ENCODE data around the gene HEXIM1. TPM values are rescaled to one million over a fixed set of nuclear protein-coding genes. Genes with fewer than 3 reads are reported as not detected.

Gene HEXIM1
- total and polyA plus RNA-seq, 5 donors from 2014 or later, result 5.9 to 88.0 (median 6.1) TPM

DNA sequence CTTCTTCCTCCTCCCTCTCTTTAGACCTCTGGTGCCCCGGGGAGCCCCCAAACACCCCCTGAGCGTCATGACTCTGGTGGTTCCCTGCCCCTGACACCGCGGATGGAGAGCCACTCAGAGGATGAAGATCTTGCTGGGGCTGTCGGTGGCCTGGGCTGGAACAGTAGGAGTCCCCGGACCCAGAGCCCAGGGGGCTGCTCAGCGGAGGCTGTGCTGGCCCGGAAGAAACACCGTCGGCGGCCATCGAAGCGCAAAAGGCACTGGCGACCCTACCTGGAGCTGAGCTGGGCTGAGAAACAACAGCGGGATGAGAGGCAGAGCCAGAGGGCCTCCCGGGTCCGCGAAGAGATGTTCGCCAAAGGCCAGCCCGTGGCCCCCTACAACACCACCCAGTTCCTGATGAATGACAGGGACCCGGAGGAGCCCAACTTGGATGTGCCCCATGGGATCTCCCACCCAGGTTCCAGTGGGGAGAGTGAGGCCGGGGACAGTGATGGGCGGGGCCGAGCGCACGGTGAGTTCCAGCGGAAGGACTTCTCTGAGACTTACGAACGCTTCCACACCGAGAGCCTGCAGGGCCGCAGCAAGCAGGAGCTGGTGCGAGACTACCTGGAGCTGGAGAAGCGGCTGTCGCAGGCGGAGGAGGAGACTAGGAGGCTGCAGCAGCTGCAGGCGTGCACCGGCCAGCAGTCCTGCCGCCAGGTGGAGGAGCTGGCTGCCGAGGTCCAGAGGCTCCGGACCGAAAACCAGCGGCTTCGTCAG is 20.9 kb downstream of the HEXIM1 start:
- Histone ChIP-seq H3K27me3 (ENCODE audit: control insufficient read depth, insufficient read depth, low read length) (no peaks in the 10 kb centered on the region), H3K36me3 (ENCODE audit: control insufficient read depth, insufficient read depth, low read length) (no peaks in the 10 kb centered on the region), H3K4me1 (ENCODE audit: control insufficient read depth, insufficient read depth, low read length, poor library complexity, severe bottlenecking) (peaks cover 19% of the 10 kb centered on the region), H3K4me3 (ENCODE audit: low read depth, low read length) (no peak overlapping the region), H3K9me3 (ENCODE audit: control insufficient read depth in 2 of 2, low read length in 2 of 2) (no peaks in the 10 kb centered on the region), H3K27ac (ENCODE audit: insufficient read depth, low read length, poor library complexity, severe bottlenecking) (no peak overlapping the region)
- Mint-ChIP-seq H3K36me3 (no peaks in the 10 kb centered on the region), H3K4me1 (peaks cover 0 to 28% (median 11%) of the 10 kb centered on the region in 4 donors), H3K4me3 (no peak overlapping the region), H3K27ac (no peak overlapping the region), H3K9me3 (no peaks in the 10 kb centered on the region), H3K27me3 (no peaks in the 10 kb centered on the region)
- DNase-seq (no peak), ATAC-seq (ENCODE audit: low read depth in 2 of 2) (no peak)

DNA sequence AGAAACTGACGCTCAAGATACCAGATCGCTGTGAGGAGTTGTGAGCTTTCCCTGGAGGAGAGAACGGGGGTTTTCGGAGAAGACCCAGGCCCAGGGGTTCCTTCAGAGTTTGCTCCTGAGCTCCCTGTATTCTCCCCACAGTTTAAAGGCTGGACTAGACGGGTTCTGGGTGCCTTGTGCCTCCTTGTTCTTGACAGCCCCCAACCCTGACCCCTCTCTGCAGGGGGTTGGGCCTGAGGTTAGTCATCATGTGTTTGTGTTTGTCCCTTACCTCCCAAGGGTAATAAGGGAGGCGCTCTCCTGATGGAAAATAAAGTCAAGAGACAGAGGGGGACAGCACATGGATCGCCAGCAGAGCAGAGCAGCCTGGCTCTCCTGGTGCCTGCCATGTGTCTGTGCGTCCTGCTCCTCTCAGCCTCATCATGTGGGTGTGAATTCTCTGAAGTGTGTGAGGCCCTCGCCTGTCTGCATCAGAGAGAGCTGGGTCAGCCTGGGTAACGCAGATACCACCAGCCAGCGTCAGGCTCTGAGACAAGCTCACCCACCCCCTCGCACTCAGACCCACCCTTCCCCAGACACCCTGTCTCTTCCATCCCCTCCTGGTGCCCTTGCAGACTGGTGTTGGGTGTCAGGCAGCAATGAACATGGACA is 22.1 kb downstream of the HEXIM1 start:
- Histone ChIP-seq H3K4me1 (ENCODE audit: control insufficient read depth, insufficient read depth, low read length, poor library complexity, severe bottlenecking) (peaks cover 19% of the 10 kb centered on the region), H3K27me3 (ENCODE audit: control insufficient read depth, insufficient read depth, low read length) (no peaks in the 10 kb centered on the region), H3K4me3 (ENCODE audit: low read depth, low read length) (no peak overlapping the region), H3K36me3 (ENCODE audit: control insufficient read depth, insufficient read depth, low read length) (no peaks in the 10 kb centered on the region), H3K27ac (ENCODE audit: insufficient read depth, low read length, poor library complexity, severe bottlenecking) (no peak overlapping the region), H3K9me3 (ENCODE audit: control insufficient read depth in 2 of 2, low read length in 2 of 2) (no peaks in the 10 kb centered on the region)
- Mint-ChIP-seq H3K27ac (peak overlapping the region in 2 of 3 donors; percentile 41 to 76), H3K27me3 (no peaks in the 10 kb centered on the region), H3K4me3 (peak overlapping the region in 1 of 4 donors; percentile 11), H3K4me1 (peaks cover 0 to 25% (median 6%) of the 10 kb centered on the region in 4 donors), H3K36me3 (no peaks in the 10 kb centered on the region), H3K9me3 (no peaks in the 10 kb centered on the region)
- ATAC-seq (ENCODE audit: low read depth in 2 of 2), result no peak
- no peak for DNase-seq

DNA sequence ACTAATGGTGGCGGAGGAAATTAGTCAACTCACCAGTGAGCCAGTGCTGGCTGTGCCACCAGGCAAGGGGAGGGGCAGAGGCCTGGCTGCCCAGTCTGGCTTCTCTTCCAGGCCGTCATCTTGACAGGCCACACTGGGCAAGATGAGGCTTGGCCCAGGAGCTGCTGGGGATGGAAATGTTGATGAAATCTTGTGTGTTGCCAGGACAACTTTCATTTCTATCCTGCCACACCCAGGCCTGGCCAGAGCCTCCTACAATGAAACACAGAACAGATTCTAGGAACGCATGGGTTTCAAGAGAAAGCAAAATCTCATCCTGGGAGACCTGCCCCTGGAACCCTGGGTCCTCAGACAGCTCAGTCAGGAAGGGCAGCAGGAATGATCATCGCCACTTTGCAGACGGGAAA is 22.7 kb downstream of the HEXIM1 start:
- no peaks in the 10 kb centered on the region for H3K36me3 Mint-ChIP-seq
- H3K9me3 Mint-ChIP-seq, result no peaks in the 10 kb centered on the region

DNA sequence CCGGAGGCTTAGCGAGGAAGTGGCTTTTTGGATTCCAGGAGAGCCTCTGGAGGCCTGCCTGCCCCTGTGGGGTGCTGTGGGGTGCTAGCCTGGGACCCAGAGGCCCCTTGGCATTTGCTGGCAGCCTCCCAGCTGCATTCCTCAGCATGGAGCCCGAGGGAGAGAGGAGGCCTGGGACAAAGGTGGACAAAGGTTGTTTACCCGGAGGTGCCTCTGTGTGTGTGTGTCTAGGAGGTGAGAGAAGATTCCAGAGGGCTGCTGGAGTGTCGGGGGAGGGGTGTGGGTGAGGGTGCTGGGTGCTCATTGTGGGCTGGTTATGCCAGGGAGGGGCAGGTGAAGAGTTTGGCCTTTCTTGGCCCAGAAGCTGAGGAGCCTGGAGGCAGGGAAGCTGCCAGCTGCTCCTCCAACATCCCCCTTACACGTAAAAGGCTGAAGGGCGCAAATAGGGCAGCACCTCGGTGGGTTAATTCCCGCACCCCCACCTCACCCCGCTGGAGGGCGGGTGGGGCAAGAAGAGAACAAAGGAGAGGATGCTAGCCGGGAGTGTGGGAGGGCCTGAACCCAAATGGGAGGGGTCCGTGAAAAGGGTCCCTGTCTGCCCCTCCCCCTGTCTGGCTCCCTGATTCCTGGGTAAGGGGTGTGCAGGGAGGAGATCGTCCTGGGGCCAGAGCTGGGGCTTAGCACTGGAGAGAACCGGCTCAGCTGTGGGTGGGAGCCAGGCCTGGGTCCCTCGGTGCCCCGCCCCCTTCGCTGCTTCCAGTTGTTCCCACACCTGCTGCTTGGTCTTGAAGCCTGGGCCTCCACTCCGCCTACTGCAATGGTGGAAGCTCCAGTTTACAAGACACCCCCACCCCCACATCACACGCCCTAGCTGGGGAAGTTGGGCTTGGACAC is 23.3 kb downstream of the HEXIM1 start:
- Histone ChIP-seq H3K27ac (ENCODE audit: insufficient read depth, low read length, poor library complexity, severe bottlenecking) (no peak overlapping the region), H3K36me3 (ENCODE audit: control insufficient read depth, insufficient read depth, low read length) (no peaks in the 10 kb centered on the region), H3K4me1 (ENCODE audit: control insufficient read depth, insufficient read depth, low read length, poor library complexity, severe bottlenecking) (peaks cover 19% of the 10 kb centered on the region), H3K4me3 (ENCODE audit: low read depth, low read length) (no peak overlapping the region), H3K9me3 (ENCODE audit: control insufficient read depth in 2 of 2, low read length in 2 of 2) (no peaks in the 10 kb centered on the region), H3K27me3 (ENCODE audit: control insufficient read depth, insufficient read depth, low read length) (no peaks in the 10 kb centered on the region)
- peak overlapping the region in 2 of 3 donors; percentile 76 to 90 for H3K27ac Mint-ChIP-seq
- H3K9me3 Mint-ChIP-seq, result no peaks in the 10 kb centered on the region
- no peaks in the 10 kb centered on the region for H3K36me3 Mint-ChIP-seq
- no peak for ATAC-seq (ENCODE audit: low read depth in 2 of 2)
- no peak for DNase-seq
- peaks cover 0 to 28% (median 5%) of the 10 kb centered on the region in 4 donors for H3K4me1 Mint-ChIP-seq
- peak overlapping the region in 2 of 4 donors; percentile 19 to 64 for H3K4me3 Mint-ChIP-seq
- no peaks in the 10 kb centered on the region for H3K27me3 Mint-ChIP-seq

More for the DNA sequence above, 22.7 kb downstream of the HEXIM1 start:
- H3K36me3 ChIP-seq (ENCODE audit: control insufficient read depth, insufficient read depth, low read length), result no peaks in the 10 kb centered on the region
- DNase-seq (no peak), ATAC-seq (ENCODE audit: low read depth in 2 of 2) (no peak)
- H3K27ac ChIP-seq (ENCODE audit: insufficient read depth, low read length, poor library complexity, severe bottlenecking), result no peak overlapping the region
- Mint-ChIP-seq H3K4me1 (peaks cover 0 to 28% (median 5%) of the 10 kb centered on the region in 4 donors), H3K4me3 (peak overlapping the region in 2 of 4 donors; percentile 15 to 56), H3K27ac (peak overlapping the region in 1 of 3 donors; percentile 76), H3K27me3 (no peaks in the 10 kb centered on the region)
- no peaks in the 10 kb centered on the region for H3K9me3 ChIP-seq (ENCODE audit: control insufficient read depth in 2 of 2, low read length in 2 of 2)
- no peaks in the 10 kb centered on the region for H3K27me3 ChIP-seq (ENCODE audit: control insufficient read depth, insufficient read depth, low read length)
- no peak overlapping the region for H3K4me3 ChIP-seq (ENCODE audit: low read depth, low read length)
- H3K4me1 ChIP-seq (ENCODE audit: control insufficient read depth, insufficient read depth, low read length, poor library complexity, severe bottlenecking), result peaks cover 19% of the 10 kb centered on the region

DNA sequence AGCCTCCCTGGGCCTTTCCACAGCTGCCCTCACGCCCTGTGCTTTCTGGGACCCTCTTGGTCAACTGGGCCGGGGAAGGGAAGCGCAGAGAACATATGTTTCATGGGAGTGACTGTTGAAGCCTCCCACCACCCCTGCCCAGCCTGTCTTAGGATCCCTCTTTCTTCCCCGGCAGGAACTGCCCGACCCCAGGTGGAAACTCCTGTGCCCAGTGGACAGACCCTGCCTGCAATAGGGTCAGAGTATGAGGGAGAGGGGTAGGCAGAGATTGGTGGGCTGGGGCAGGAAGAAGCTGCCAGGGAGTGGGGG is 23.9 kb downstream of the HEXIM1 start:
- Mint-ChIP-seq H3K36me3 (no peaks in the 10 kb centered on the region), H3K4me3 (peak overlapping the region in 2 of 4 donors; percentile 19 to 64), H3K27me3 (no peaks in the 10 kb centered on the region), H3K27ac (peak overlapping the region in 1 of 3 donors; percentile 93), H3K4me1 (peaks cover 0 to 28% (median 5%) of the 10 kb centered on the region in 4 donors), H3K9me3 (no peaks in the 10 kb centered on the region)
- Histone ChIP-seq H3K9me3 (ENCODE audit: control insufficient read depth in 2 of 2, low read length in 2 of 2) (no peaks in the 10 kb centered on the region), H3K4me3 (ENCODE audit: low read depth, low read length) (no peak overlapping the region), H3K27ac (ENCODE audit: insufficient read depth, low read length, poor library complexity, severe bottlenecking) (peak overlapping the region; percentile 49), H3K4me1 (ENCODE audit: control insufficient read depth, insufficient read depth, low read length, poor library complexity, severe bottlenecking) (peaks cover 19% of the 10 kb centered on the region), H3K27me3 (ENCODE audit: control insufficient read depth, insufficient read depth, low read length) (no peaks in the 10 kb centered on the region), H3K36me3 (ENCODE audit: control insufficient read depth, insufficient read depth, low read length) (no peaks in the 10 kb centered on the region)
- ATAC-seq (ENCODE audit: low read depth in 2 of 2) (no peak), DNase-seq (no peak)

GRCh38 chr17:45172541-45173286 is 24.4 kb downstream of the HEXIM1 start:
- H3K36me3 Mint-ChIP-seq, result no peaks in the 10 kb centered on the region
- Histone ChIP-seq H3K4me3 (ENCODE audit: low read depth, low read length) (no peak overlapping the region), H3K27me3 (ENCODE audit: control insufficient read depth, insufficient read depth, low read length) (no peaks in the 10 kb centered on the region), H3K9me3 (ENCODE audit: control insufficient read depth in 2 of 2, low read length in 2 of 2) (no peaks in the 10 kb centered on the region), H3K36me3 (ENCODE audit: control insufficient read depth, insufficient read depth, low read length) (no peaks in the 10 kb centered on the region), H3K4me1 (ENCODE audit: control insufficient read depth, insufficient read depth, low read length, poor library complexity, severe bottlenecking) (peaks cover 19% of the 10 kb centered on the region), H3K27ac (ENCODE audit: insufficient read depth, low read length, poor library complexity, severe bottlenecking) (peak overlapping the region; percentile 49)
- no peaks in the 10 kb centered on the region for H3K9me3 Mint-ChIP-seq
- H3K27me3 Mint-ChIP-seq, result no peaks in the 10 kb centered on the region
- peak; percentile 64 to 75 for ATAC-seq (ENCODE audit: low read depth in 2 of 2)
- H3K4me3 Mint-ChIP-seq, result peak overlapping the region; percentile 68 to 87 (median 81)
- H3K27ac Mint-ChIP-seq, result peak overlapping the region; percentile 87 to 97 (median 95)
- peak; percentile 27 to 76 (median 48) for DNase-seq
- H3K4me1 Mint-ChIP-seq, result peaks cover 0 to 28% (median 5%) of the 10 kb centered on the region in 4 donors

GRCh38 chr17:45175759-45176115 is 27.5 kb downstream of the HEXIM1 start:
- H3K27me3 ChIP-seq (ENCODE audit: control insufficient read depth, insufficient read depth, low read length), result no peaks in the 10 kb centered on the region
- Mint-ChIP-seq H3K9me3 (no peaks in the 10 kb centered on the region), H3K4me1 (peaks cover 0 to 27% (median 5%) of the 10 kb centered on the region in 4 donors), H3K27ac (peak overlapping the region in 1 of 3 donors; percentile 62), H3K27me3 (no peaks in the 10 kb centered on the region), H3K4me3 (no peak overlapping the region), H3K36me3 (no peaks in the 10 kb centered on the region)
- no peak for ATAC-seq (ENCODE audit: low read depth in 2 of 2)
- peaks cover 19% of the 10 kb centered on the region for H3K4me1 ChIP-seq (ENCODE audit: control insufficient read depth, insufficient read depth, low read length, poor library complexity, severe bottlenecking)
- H3K27ac ChIP-seq (ENCODE audit: insufficient read depth, low read length, poor library complexity, severe bottlenecking), result no peak overlapping the region
- no peak for DNase-seq
- H3K4me3 ChIP-seq (ENCODE audit: low read depth, low read length), result no peak overlapping the region
- H3K36me3 ChIP-seq (ENCODE audit: control insufficient read depth, insufficient read depth, low read length), result no peaks in the 10 kb centered on the region
- H3K9me3 ChIP-seq (ENCODE audit: control insufficient read depth in 2 of 2, low read length in 2 of 2), result no peaks in the 10 kb centered on the region
